Fibroblast of skin of right biceps (primary cell): ENCODE data around the gene SLC25A11.

Source experiments
- DNase-seq: peaks from one replicate; pipeline ENCODE4 v3.0.0-alpha.2; 2013

The SLC25A11 gene

DNA sequence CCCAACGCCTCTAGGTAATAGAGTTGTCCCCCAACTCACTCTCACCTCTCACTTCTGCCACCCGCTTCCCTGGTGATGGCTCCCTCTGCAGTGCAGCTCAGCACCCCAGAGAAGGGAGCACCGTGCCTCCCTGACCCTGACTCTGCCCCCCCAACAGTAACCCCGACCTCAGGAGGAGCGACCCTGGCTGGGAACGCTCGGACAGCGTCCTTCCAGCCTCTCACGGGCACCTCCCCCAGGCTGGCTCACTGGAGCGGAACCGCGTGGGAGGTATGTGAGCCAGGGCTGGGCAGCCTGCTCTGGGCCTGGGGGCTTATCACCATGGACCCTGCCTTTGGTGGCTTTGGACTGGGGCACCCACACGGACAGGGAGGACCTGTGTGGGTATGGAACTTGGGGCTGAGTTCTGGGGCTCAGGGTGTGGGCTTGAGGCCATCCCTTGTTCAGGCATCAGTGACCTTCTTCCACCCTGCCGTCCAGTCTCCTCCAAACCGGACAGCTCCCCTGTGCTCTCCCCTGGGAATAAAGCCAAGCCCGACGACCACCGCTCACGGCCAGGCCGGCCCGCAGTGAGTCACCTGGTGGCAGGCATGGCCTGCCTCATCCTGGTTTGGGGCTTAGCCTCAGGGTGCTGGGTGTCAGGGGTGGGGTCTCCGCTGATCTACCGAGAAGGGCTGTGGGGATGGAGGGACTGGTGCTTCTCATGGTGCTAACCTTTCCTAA lies 47.2 kb downstream of the SLC25A11 start:
- no peak for DNase-seq

DNA sequence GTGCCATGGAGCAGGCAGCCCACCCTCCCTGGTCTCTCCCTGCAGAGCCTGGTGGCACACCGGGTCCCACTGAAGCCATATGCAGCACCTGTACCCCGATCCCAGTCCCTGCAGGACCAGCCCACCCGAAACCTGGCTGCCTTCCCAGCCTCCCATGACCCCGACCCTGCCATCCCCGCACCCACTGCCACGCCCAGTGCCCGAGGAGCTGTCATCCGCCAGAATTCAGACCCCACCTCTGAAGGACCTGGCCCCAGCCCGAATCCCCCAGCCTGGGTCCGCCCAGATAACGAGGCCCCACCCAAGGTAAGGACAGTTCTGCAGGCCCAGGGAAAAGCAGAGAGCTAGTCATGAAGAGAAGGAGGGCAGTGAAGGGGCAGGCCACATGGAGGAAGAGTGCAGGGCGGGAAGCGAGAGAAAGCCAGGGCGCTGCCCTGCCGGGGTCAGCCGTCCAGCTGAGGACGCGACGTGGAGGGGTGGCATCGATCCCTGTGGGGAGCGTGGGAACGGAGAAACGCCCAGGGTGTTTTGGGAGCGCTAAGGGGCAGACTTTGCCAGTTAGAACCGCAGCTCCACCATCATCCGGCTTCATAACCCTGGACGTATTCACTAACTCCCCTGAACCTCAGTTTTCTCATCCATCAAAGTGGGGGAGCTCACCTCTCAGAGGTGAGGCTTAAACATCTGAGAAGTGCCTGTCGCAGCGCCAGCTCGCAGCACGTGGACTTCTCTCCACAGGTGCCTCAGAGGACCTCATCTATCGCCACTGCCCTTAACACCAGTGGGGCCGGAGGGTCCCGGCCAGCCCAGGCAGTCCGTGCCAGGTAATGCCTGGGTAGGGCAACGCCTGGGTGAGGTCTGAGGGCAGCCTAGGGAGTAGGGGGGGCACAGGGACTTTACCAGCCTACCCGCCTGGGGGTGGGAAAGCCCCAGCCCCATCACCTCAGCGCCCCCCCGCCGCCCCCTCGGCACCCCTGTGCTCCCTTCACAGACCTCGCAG lies 48.1 kb downstream of the SLC25A11 start:
- DNase-seq: no peak

DNA sequence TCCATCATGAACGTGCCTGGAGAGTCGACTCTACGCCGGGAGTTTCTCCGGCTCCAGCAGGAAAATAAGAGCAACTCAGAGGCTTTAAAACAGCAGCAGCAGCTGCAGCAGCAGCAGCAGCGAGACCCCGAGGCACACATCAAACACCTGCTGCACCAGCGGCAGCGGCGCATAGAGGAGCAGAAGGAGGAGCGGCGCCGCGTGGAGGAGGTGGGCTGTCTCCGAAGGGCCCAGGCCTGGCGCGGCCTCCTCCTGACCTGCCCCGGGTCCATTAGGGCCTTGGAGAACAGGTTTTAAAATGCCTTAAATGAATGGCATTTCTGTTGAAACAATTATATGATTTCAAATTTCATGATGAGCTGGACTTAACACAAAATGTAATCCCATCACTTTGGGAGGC lies 52.3 kb downstream of the SLC25A11 start:
- DNase-seq: no peak
